Brain microvascular endothelial cell (primary cell): Measurements from ENCODE around the gene CNIH4.
"Not testable (repeated sequence)": the region's sequence is repeated elsewhere in the genome, so short reads cannot be mapped to it uniquely, and the experiment has no call there.

ENCODE experiments used
- DNase-seq: peaks from one replicate; pipeline ENCODE4 v3.0.0-alpha.2; 2020
- H3K27ac ChIP-seq: fragments of 250-450 bp; sonication (Bioruptor Pico); 2 replicates; pipeline ENCODE4 v1.5.1; 2020; ENCODE audit warnings: mild to moderate bottlenecking, moderate library complexity
- H3K27me3 ChIP-seq: fragments of 250-450 bp; sonication (Bioruptor Pico); replicated peaks from 2 replicates; pipeline ENCODE4 v1.5.1; 2020; ENCODE audit warnings: mild to moderate bottlenecking
- H3K36me3 ChIP-seq: fragments of 250-450 bp; sonication (Bioruptor Pico); replicated peaks from 2 replicates; pipeline ENCODE4 v1.5.1; 2020; ENCODE audit warnings: mild to moderate bottlenecking
- H3K4me3 ChIP-seq: 2 replicates; pipeline ENCODE4 v1.5.1; 2011; ENCODE audit warnings: low read depth, mild to moderate bottlenecking, control low read depth, low read length, moderate library complexity
- in situ Hi-C: cut with HindIII; loops from 2 replicates; pipeline ENCODE4 v1.10.0; 2017; ENCODE audit warnings: low sequenced_read_pairs, low pct_ligation_motif_present
- TF ChIP-seq, protein P1 (sequence below): IDR thresholded peaks from 2 replicates; pipeline ENCODE4 v1.5.1; 2011; ENCODE audit warnings: low read depth, mild to moderate bottlenecking, moderate library complexity, low read length, control low read depth, inconsistent platforms; ENCODE audit errors: missing control alignments

The CNIH4 gene

DNA sequence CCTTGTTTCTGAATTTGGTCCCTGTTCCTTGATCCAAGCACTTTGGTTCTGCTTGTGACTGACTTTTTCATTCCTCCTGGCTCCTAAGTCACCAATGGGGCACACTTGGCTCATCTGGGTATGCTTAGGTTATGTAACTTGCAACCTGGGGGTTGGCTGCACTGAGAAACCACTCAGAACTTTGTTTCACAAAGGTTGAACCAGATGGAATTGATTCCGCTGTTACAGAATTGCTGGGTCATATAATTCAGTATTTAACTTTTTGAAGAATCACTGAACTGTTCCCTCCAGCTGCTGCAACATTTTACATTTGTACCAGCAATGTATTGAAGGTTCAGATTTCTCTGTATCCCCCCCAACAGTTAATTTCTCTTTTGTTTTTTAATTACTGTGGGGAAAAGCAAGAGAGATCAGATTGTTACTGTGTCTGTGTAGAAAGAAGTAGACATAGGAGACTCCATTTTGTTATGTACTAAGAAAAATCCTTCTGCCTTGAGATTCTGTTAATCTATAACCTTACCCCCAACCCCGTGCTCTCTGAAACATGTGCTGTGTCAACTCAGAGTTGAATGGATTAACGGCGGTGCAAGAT, 17.1 kb upstream of the CNIH4 start:
- TF ChIP-seq, protein P1, sequence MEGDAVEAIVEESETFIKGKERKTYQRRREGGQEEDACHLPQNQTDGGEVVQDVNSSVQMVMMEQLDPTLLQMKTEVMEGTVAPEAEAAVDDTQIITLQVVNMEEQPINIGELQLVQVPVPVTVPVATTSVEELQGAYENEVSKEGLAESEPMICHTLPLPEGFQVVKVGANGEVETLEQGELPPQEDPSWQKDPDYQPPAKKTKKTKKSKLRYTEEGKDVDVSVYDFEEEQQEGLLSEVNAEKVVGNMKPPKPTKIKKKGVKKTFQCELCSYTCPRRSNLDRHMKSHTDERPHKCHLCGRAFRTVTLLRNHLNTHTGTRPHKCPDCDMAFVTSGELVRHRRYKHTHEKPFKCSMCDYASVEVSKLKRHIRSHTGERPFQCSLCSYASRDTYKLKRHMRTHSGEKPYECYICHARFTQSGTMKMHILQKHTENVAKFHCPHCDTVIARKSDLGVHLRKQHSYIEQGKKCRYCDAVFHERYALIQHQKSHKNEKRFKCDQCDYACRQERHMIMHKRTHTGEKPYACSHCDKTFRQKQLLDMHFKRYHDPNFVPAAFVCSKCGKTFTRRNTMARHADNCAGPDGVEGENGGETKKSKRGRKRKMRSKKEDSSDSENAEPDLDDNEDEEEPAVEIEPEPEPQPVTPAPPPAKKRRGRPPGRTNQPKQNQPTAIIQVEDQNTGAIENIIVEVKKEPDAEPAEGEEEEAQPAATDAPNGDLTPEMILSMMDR, result no peak
- H3K27ac ChIP-seq, result no peak overlapping the region
- H3K27me3 ChIP-seq, result no peaks in the 10 kb centered on the region
- H3K4me3 ChIP-seq, result no peak overlapping the region
- H3K36me3 ChIP-seq, result no peaks in the 10 kb centered on the region
- no peak for DNase-seq
- in situ Hi-C loops, result no loop called here

GRCh38 chr1:224340453-224341384, 16.0 kb upstream of the CNIH4 start:
- H3K4me3 ChIP-seq, result peak overlapping the region; percentile 63
- H3K36me3 ChIP-seq, H3K27me3 ChIP-seq, in situ Hi-C loops, DNase-seq, H3K27ac ChIP-seq: not testable (repeated sequence)

DNA sequence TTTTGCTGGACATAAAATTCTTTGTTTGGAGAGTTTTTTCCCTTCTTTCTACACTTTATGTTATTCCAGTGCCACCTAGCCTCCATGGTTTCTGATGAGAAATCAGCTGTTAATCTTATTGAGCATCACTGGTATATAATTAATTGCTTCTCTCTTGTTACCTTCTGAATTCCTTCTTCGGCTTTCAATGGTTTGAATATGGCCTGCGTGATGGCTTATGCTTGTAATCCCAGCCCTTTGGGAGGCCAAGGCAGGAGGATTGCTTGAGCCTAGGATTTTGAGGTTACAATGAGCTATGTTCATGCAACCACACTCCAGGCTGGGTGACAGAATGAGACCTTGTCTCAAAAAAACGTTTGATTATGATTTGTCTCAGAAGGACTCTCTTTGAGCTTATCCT, 13.0 kb upstream of the CNIH4 start:
- TF ChIP-seq, protein P1, result no peak
- in situ Hi-C loops, result no loop called here

GRCh38 chr1:224348137-224348536, 8.5 kb upstream of the CNIH4 start:
- Histone ChIP-seq H3K27me3 (no peaks in the 10 kb centered on the region), H3K4me3 (no peak overlapping the region), H3K27ac (no peak overlapping the region), H3K36me3 (no peaks in the 10 kb centered on the region)
- TF ChIP-seq, protein P1, result no peak
- DNase-seq, result no peak
- in situ Hi-C loops, result no loop called here

More for the DNA sequence above, 13.0 kb upstream of the CNIH4 start:
- Histone ChIP-seq H3K27ac (no peak overlapping the region), H3K36me3 (no peaks in the 10 kb centered on the region), H3K4me3 (no peak overlapping the region), H3K27me3 (no peaks in the 10 kb centered on the region)
- no peak for DNase-seq

DNA sequence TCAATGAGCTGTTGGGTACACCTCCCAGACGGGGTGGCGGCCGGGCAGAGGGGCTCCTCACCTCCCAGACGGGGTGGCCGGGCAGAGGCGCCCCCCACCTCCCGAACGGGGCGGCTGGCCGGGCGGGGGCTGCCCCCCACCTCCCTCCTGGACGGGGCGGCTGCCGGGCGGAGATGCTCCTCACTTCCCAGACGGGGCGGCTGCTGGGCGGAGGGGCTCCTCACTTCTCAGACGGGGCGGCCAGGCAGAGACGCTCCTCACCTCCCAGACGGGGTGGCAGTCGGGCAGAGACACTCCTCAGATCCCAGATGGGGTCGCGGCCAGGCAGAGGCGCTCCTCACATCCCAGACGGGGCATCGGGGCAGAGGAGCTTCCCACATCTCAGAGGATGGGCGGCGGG, 7.0 kb upstream of the CNIH4 start:
- H3K4me3 ChIP-seq, in situ Hi-C loops, H3K27ac ChIP-seq, H3K27me3 ChIP-seq, DNase-seq, H3K36me3 ChIP-seq: not testable (repeated sequence)

DNA sequence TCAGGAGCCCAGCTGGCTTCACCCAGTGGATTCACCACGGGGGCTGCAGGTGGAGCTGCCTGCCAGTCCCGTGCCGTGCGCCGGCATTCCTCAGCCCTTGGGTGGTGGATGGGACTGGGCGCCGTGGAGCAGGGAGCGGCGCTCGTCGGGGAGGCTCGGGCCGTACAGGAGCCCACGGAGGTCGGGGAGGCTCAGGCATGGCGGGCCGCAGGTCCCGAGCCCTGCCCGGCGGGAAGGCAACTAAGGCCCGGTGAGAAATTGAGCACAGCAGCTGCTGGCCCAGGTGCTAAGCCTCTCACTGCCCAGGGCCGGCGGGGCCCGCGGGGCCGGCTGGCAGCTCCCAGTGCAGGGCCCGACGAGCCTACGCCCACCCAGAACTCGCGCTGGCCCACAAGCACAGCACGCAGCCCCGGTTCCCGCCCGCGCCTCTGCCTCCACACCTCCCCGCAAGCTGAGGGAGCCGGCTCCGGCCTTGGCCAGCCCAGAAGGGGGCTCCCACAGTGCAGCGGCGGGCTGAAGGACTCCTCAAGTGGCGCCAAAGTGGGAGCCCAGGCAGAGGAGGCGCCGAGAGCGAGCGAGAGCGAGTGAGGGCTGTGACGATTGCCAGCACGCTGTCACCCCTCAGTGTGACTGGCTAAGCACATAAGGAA, 4.1 kb upstream of the CNIH4 start:
- H3K27ac ChIP-seq, in situ Hi-C loops, H3K4me3 ChIP-seq, H3K27me3 ChIP-seq, H3K36me3 ChIP-seq, DNase-seq: not testable (repeated sequence)
